Measurements from ENCODE around the gene PCDHA12. TPM values are rescaled to one million over a fixed set of nuclear protein-coding genes. Genes with fewer than 3 reads are reported as not detected.
A peak's percentile ranks its signal among the peaks of the same experiment; 100 is the strongest.

PCDHA12 gene
- total RNA-seq, 1 donor from 2014 or later, result 8.8 TPM

DNA sequence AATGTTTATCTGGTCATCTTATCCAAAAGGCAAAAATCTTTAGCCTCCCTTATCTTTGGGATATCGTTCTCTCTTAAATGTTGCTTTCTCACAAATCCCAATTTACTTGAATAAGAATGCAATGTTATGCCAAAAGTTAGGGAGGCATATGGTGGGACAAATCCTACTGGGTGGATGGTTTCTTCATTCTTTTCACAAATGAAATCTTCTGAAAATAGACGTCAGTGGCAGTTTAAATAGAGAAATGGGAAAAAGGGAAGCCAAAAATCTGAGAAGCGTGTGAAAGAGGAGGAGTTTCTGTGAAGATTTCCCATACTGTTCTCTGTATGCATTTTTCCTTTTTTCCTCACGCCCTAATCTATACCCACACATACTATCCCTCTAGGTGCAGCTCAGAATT lies 48.5 kb downstream of the PCDHA12 start:
- Histone ChIP-seq H3K4me1 (peaks cover 5% of the 10 kb centered on the region), H3K27me3 (no peaks in the 10 kb centered on the region), H3K4me3 (no peak overlapping the region), H3K9me3 (no peaks in the 10 kb centered on the region), H3K36me3 (no peaks in the 10 kb centered on the region), H3K27ac (no peak overlapping the region)
- intact Hi-C loops (cut with DNase I), result no loop called here
- TF ChIP-seq, protein P1, sequence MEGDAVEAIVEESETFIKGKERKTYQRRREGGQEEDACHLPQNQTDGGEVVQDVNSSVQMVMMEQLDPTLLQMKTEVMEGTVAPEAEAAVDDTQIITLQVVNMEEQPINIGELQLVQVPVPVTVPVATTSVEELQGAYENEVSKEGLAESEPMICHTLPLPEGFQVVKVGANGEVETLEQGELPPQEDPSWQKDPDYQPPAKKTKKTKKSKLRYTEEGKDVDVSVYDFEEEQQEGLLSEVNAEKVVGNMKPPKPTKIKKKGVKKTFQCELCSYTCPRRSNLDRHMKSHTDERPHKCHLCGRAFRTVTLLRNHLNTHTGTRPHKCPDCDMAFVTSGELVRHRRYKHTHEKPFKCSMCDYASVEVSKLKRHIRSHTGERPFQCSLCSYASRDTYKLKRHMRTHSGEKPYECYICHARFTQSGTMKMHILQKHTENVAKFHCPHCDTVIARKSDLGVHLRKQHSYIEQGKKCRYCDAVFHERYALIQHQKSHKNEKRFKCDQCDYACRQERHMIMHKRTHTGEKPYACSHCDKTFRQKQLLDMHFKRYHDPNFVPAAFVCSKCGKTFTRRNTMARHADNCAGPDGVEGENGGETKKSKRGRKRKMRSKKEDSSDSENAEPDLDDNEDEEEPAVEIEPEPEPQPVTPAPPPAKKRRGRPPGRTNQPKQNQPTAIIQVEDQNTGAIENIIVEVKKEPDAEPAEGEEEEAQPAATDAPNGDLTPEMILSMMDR (IDR thresholded peaks at IDR 0.05), result no peak
- ATAC-seq (no peak), DNase-seq (no peak)

DNA sequence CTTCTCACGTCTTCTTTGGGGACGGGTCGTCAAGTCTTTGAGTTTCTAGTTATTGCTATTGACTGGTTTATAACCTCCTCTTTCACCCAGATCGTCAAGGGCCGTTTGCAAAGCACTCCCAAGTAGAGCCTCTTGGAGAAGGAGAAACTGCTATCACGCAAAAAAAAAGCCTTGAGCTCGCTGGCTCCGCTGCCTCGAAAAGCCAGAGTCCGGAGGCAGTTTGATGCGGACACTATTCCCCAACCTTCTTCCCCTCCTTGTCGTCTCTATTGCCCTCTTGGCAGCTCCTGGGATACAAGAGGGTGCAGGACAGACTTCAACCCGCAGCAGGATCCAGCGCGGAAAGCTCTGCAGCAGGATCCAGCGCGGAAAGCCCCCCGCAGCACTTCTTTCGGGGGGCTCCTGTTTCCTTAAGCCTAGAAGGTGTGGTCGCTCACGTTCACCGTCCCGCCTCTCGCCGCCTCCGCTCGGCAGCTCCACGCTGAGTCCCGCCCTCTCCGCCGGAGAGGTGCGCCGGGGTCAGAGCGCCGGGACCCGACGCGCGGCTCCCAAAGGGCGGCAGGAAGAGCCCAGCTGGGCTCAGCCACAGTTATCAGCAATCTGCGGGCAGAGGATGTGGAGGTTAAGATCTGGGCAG lies 50.8 kb downstream of the PCDHA12 start, which contains the start of gene PCDHAC1:
Gene PCDHAC1 (plus strand): TSS at position 494 of the 637 bp plus-strand sequence. CDS start 594 bp downstream, outside the sequence.
- intact Hi-C loops (cut with DNase I), result no loop called here
- Histone ChIP-seq H3K4me1 (peaks cover 5% of the 10 kb centered on the region), H3K27me3 (no peaks in the 10 kb centered on the region), H3K4me3 (peak within 1 kb of the TSS; percentile 60), H3K36me3 (no peaks in the 10 kb centered on the region), H3K27ac (no peak within 1 kb of the TSS), H3K9me3 (no peaks in the 10 kb centered on the region)
- ATAC-seq, result peak; percentile 84
- TF ChIP-seq, protein P1 (IDR thresholded peaks at IDR 0.05), result no peak
- DNase-seq, result peak; percentile 79

DNA sequence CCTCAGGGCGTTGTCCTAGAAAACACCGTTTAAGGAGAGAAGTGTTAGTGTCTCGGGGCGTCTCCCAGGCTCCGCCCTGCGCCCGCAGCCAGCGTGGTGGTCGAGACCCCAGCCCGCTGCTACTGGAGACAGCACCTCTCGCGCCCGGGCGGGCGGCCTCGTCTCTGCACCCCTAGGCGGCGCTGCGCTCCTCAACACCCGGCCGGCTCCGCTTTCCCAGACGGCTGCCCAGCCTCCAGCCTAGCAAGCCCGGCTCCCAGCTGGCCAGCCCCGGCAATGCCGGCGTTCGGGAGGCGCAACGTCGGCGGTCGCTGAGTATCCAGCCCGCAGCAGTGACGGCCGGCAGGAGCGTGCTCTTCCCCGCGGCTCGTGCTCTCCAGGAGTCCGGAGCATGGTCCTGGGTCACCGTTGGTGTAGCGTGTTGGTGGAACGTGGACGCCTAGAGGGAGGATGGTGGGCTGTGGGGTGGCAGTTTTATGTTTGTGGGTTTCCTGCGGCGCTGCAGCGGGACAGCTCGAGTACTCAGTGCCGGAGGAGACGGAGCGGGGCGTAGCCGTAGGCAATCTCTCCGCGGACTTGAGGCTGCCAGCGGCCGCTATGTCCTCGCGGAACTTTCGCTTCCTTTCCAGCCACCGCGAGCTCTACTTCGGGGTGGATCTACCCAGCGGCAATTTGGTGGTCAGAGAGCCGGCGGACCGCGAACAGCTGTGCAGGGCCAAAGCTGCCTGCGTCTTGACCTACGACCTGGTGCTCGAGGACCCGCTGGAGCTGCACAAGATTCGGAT lies 51.5 kb downstream of the PCDHA12 start:
- Histone ChIP-seq H3K4me3 (peak overlapping the region; percentile 60), H3K9me3 (no peaks in the 10 kb centered on the region), H3K4me1 (peaks cover 5% of the 10 kb centered on the region), H3K27ac (no peak overlapping the region), H3K27me3 (no peaks in the 10 kb centered on the region), H3K36me3 (no peaks in the 10 kb centered on the region)
- ATAC-seq (peak; percentile 98), DNase-seq (peak; percentile 93)
- intact Hi-C loops (cut with DNase I), result no loop called here
- TF ChIP-seq, protein P1 (IDR thresholded peaks at IDR 0.05), result peak; percentile 78

DNA sequence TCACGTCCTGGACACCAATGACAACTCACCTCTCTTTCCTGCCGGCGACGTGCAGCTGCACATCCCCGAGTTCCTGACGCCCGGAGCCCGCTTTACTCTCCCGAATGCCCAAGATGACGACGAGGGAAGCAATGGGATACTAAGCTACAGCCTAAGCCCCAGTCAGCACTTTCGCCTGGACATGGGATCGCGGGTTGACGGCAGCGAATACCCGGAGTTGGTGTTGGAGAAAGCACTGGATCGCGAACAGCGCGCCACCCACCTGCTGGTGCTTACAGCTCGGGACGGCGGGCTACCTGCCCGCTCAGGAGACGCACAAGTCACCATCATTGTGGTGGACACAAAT lies 52.1 kb downstream of the PCDHA12 start:
- Histone ChIP-seq H3K4me3 (peak overlapping the region; percentile 60), H3K27ac (no peak overlapping the region), H3K9me3 (no peaks in the 10 kb centered on the region), H3K27me3 (no peaks in the 10 kb centered on the region), H3K4me1 (peaks cover 5% of the 10 kb centered on the region), H3K36me3 (no peaks in the 10 kb centered on the region)
- DNase-seq, result peak; percentile 66
- peak; percentile 22 for ATAC-seq
- TF ChIP-seq, protein P1 (IDR thresholded peaks at IDR 0.05), result no peak
- intact Hi-C loops (cut with DNase I), result no loop called here

Other genes with a start within 250 kb of the PCDHA12 start
- 127 TPM for gene CD14, start 242.1 kb upstream of the PCDHA12 start, total RNA-seq
- gene TMCO6, start 235.9 kb upstream of the PCDHA12 start, total RNA-seq, result 10.7 TPM
- gene NDUFA2, start 227.7 kb upstream of the PCDHA12 start, total RNA-seq, result 47.2 TPM
- gene IK, start 227.5 kb upstream of the PCDHA12 start, total RNA-seq, result 63.5 TPM
- 23.4 TPM for gene WDR55, start 210.4 kb upstream of the PCDHA12 start, total RNA-seq
- gene DND1, start 201.7 kb upstream of the PCDHA12 start, total RNA-seq, result 0.84 TPM
- gene HARS1, start 183.9 kb upstream of the PCDHA12 start, total RNA-seq, result 46.9 TPM
- gene HARS2, start 183.9 kb upstream of the PCDHA12 start, total RNA-seq, result 23.1 TPM
- gene ZMAT2, start 174.9 kb upstream of the PCDHA12 start, total RNA-seq, result 42.3 TPM
- not detected for gene PCDHA1, start 89.2 kb upstream of the PCDHA12 start, total RNA-seq
- 0.35 TPM for gene PCDHA2, start 80.5 kb upstream of the PCDHA12 start, total RNA-seq
- 1.3 TPM for gene PCDHA3, start 74.3 kb upstream of the PCDHA12 start, total RNA-seq
- gene PCDHA4, start 68.2 kb upstream of the PCDHA12 start, total RNA-seq, result 1.1 TPM
- gene PCDHA5, start 53.7 kb upstream of the PCDHA12 start, total RNA-seq, result 0.43 TPM
- 0.64 TPM for gene PCDHA6, start 47.3 kb upstream of the PCDHA12 start, total RNA-seq
- 0.35 TPM for gene PCDHA7, start 41.0 kb upstream of the PCDHA12 start, total RNA-seq
- gene PCDHA8, start 34.1 kb upstream of the PCDHA12 start, total RNA-seq, result 0.49 TPM
- gene PCDHA9, start 26.9 kb upstream of the PCDHA12 start, total RNA-seq, result 0.20 TPM
- gene PCDHA10, start 19.4 kb upstream of the PCDHA12 start, total RNA-seq, result 1.7 TPM
- 0.38 TPM for gene PCDHA11, start 6.4 kb upstream of the PCDHA12 start, total RNA-seq
- 2.3 TPM for gene PCDHA13, start 6.8 kb downstream of the PCDHA12 start, total RNA-seq
- 3.7 TPM for gene PCDHAC1, start 51.0 kb downstream of the PCDHA12 start, total RNA-seq
- 10.0 TPM for gene PCDHAC2, start 91.2 kb downstream of the PCDHA12 start, total RNA-seq
- gene PCDHB1, start 176.1 kb downstream of the PCDHA12 start, total RNA-seq, result 0.12 TPM
- gene PCDHB2, start 219.3 kb downstream of the PCDHA12 start, total RNA-seq, result 3.8 TPM
- gene PCDHB3, start 225.2 kb downstream of the PCDHA12 start, total RNA-seq, result 1.9 TPM
- gene PCDHB4, start 246.5 kb downstream of the PCDHA12 start, total RNA-seq, result 3.0 TPM

Measured in upper lobe of right lung (tissue), 1 donor.